Stomach (tissue), 9 donors: ENCODE results near the gene ALG9. TPM values are rescaled to one million over a fixed set of nuclear protein-coding genes. Genes with fewer than 3 reads are reported as not detected.

Source experiments
- DNase-seq, 2 donors: peaks; one replicate each; pipeline versions ENCODE4 v3.0.0 to v3.0.0-alpha.2; 2013 to 2019
- H3K27ac ChIP-seq, 5 donors: fragments of 200-600 bp in 4 of 5; sonication (generic) in 4 of 5; one replicate each; pipeline ENCODE4 v1.5.1; 2013 to 2019; ENCODE audit warnings: mild to moderate bottlenecking in 1 of 5, moderate library complexity in 1 of 5
- H3K27me3 ChIP-seq, 3 donors: fragments of 200-600 bp; sonication (generic); one replicate each; pipeline ENCODE4 v1.5.1; 2017 to 2019; ENCODE audit warnings: mixed run types in 1 of 3
- H3K36me3 ChIP-seq, 4 donors: fragments of 200-600 bp; sonication (generic); 1 replicate in 3 of 4; 2 replicates in 1 of 4; pipeline ENCODE4 v1.5.1; 2016 to 2019
- H3K4me1 ChIP-seq, 4 donors: fragments of 200-600 bp; sonication (generic); one replicate each; pipeline ENCODE4 v1.5.1; 2016 to 2019
- H3K4me3 ChIP-seq, 4 donors: fragments of 200-600 bp; sonication (generic) in 3 of 4; one replicate each; pipeline ENCODE4 v1.5.1; 2016 to 2019; ENCODE audit warnings: mild to moderate bottlenecking in 1 of 4
- H3K9me3 ChIP-seq, 4 donors: fragments of 200-600 bp; sonication (generic); one replicate each; pipeline ENCODE4 v1.5.1; 2016 to 2019
- EP300 ChIP-seq: sonication (generic); formaldehyde crosslinking; IDR thresholded peaks from one replicate; pipeline ENCODE4 v1.6.1; 2017; ENCODE audit warnings: antibody characterized with exemption
- POLR2A ChIP-seq, 4 donors: fragments of 450-650 bp; IDR thresholded peaks; one replicate each; pipeline ENCODE4 v1.6.1; 2016; ENCODE audit warnings: antibody characterized with exemption in 4 of 4, control low read depth in 2 of 4, mild to moderate bottlenecking in 1 of 4, moderate library complexity in 1 of 4
- POLR2AphosphoS5 ChIP-seq, 3 donors: sonication (generic); formaldehyde crosslinking; IDR thresholded peaks; one replicate each; pipeline ENCODE4 v1.6.1; 2016; ENCODE audit warnings: antibody characterized with exemption in 3 of 3
- WGBS, 5 donors: extraction: QIAGEN DNeasy Blood & Tissue Kit in 3 of 5; methylation state at CpG; one replicate each; pipeline versions ENCODE4 v1.1.5 to v1.1.7; 2013 to 2018; 5-methylcytosine and 5-hydroxymethylcytosine counted together
- intact Hi-C: fragments of 100-400 bp; cut with DNase I; formaldehyde crosslinking; loops from one replicate; pipeline ENCODE4 v1.15.1; 2023; ENCODE audit warnings: low total_unique reads
- polyA plus RNA-seq, 3 donors: library from polyadenylated mRNA; stranded (reverse); fragments of 200-250 nt; gene quantifications; one replicate each; pipeline ENCODE4 v1.2.3, GENCODE V29; 2013
- total RNA-seq, 5 donors: library from RNA; depleted of rRNA; stranded (reverse); fragments of >200 nt; gene quantifications; one replicate each; pipeline versions ENCODE4 v1.1.0 to v1.2.3, GENCODE V29; 2014 to 2016
- TF ChIP-seq, protein P1 (sequence below), 7 experiments: fragments of 450-650 bp in 4 of 7; fragments of 200-600 bp in 3 of 7; sonication (generic) in 3 of 7; IDR thresholded peaks; one replicate each; pipeline ENCODE4 v1.5.1; 2016 to 2019; ENCODE audit warnings: antibody characterized with exemption in 7 of 7, control low read depth in 2 of 7, mild to moderate bottlenecking in 1 of 7
- donor health status: healthy with polysubstance abuse.
- donor health status: Bipolar disorder and iron deficiency.
- donor health status: healthy.

The ALG9 gene
- total and polyA plus RNA-seq, 8 donors: 11.9 to 53.7 (median 25.5) TPM

DNA sequence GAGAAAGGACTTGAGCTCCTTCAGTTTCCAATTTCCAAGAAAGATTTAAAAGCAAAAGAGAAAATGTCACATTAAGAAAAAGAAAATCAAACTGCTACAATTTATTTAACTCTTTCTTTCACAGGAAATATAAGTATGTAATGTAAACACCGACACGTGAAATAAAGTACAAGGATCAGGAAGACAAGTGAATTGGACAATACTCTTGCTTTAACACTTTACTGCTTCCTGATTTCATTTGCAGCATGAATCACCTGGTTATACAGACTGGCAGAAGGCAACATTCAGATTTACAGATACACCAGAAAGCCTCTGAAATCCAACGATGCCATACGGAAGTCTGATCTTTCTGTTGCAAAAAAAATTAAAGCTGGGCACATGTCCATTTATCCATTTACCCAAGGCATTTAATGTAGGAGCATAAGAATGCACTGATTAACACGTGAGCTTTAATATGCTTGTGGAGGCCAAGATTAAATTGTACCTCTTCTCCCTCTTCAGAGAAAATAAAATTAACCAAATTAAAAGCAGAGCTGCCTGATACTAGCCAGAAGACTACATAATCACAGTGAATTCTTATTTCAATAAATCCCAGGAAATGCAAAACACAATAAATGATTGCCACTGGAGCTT lies 89.2 kb downstream of the ALG9 start:
- Histone ChIP-seq H3K27me3 (no peaks in the 10 kb centered on the region), H3K27ac (peak overlapping the region in 1 of 5 donors; percentile 17), H3K4me3 (no peak overlapping the region), H3K9me3 (no peaks in the 10 kb centered on the region), H3K4me1 (peaks cover 0 to 22% (median 10%) of the 10 kb centered on the region in 4 donors), H3K36me3 (peaks cover 0 to 34% (median 22%) of the 10 kb centered on the region in 4 donors)
- WGBS, 5 donors: 23 to 54% (median 43%) methylated on average over 5 of the region's 5 CpGs
- intact Hi-C loops: loop anchor here (5.0 to 10.0 kb wide), 2 partner anchors 63 to 185 kb away; no protein-coding TSS in a partner anchor
- no peak for DNase-seq
- TF ChIP-seq POLR2A (IDR thresholded peaks at IDR 0.05): no peak
- no peak for TF ChIP-seq POLR2AphosphoS5 (IDR thresholded peaks at IDR 0.05)

DNA sequence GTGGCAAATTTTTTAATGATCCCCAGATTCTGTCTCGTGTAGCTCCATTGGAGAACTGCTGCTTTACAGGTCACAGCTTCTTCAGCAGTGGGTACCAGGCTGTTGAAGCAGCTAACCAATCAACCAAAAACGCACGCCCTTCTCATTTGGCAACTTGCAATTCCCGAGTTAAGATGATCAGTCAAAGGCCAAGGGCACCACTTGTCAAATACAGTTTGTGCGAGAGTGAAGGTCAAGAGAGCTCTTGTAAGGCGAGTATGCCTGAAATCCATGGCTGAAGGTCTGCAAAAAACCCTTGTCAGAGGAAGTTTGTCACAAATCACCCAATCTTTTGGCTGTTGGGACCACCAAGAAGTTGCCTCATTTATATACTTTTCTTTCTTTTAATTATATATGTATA lies 92.3 kb downstream of the ALG9 start:
- H3K27ac ChIP-seq: no peak overlapping the region
- no peak for TF ChIP-seq POLR2AphosphoS5 (IDR thresholded peaks at IDR 0.05)
- no peak for TF ChIP-seq POLR2A (IDR thresholded peaks at IDR 0.05)
- TF ChIP-seq EP300: no peak
- TF ChIP-seq, protein P1, sequence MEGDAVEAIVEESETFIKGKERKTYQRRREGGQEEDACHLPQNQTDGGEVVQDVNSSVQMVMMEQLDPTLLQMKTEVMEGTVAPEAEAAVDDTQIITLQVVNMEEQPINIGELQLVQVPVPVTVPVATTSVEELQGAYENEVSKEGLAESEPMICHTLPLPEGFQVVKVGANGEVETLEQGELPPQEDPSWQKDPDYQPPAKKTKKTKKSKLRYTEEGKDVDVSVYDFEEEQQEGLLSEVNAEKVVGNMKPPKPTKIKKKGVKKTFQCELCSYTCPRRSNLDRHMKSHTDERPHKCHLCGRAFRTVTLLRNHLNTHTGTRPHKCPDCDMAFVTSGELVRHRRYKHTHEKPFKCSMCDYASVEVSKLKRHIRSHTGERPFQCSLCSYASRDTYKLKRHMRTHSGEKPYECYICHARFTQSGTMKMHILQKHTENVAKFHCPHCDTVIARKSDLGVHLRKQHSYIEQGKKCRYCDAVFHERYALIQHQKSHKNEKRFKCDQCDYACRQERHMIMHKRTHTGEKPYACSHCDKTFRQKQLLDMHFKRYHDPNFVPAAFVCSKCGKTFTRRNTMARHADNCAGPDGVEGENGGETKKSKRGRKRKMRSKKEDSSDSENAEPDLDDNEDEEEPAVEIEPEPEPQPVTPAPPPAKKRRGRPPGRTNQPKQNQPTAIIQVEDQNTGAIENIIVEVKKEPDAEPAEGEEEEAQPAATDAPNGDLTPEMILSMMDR (IDR thresholded peaks at IDR 0.05): no peak

DNA sequence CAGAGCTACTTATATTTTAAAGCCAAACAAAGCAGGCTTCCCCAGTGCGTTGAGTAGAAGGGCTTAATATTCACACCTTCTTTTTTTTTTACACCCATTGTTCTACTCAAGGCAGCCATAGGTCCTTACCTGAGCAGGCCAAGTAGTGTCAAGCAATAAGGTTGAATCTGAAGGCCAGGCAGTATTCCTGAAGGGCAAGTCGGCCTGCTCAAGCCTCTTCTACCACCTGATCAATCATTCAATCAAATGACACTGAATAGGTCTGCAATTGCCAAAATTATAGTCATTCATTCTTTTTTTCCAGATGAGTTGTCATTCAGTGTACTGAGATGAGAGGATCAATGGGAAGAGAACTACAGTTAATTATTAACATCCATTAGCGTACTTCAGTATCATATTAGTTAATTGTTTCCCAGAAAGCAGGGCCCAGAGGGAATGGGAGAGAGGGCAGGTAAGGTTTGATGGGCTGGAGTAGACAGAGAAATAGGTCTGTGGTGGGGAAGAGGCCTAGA lies 93.3 kb downstream of the ALG9 start:
- no peak for TF ChIP-seq POLR2AphosphoS5 (IDR thresholded peaks at IDR 0.05)
- TF ChIP-seq EP300: no peak
- TF ChIP-seq, protein P1 (IDR thresholded peaks at IDR 0.05): no peak
- TF ChIP-seq POLR2A (IDR thresholded peaks at IDR 0.05): no peak
- 53 to 76% (median 60%) methylated on average over 3 of the region's 3 CpGs for WGBS, 5 donors
- no peak for DNase-seq
- Histone ChIP-seq H3K27ac (no peak overlapping the region), H3K4me3 (no peak overlapping the region), H3K4me1 (peaks cover 10 to 54% (median 23%) of the 10 kb centered on the region in 4 donors), H3K9me3 (no peaks in the 10 kb centered on the region), H3K36me3 (no peaks in the 10 kb centered on the region), H3K27me3 (no peaks in the 10 kb centered on the region)
- intact Hi-C loops: no loop called here

More for the DNA sequence above, 92.3 kb downstream of the ALG9 start:
- intact Hi-C loops: no loop called here
- H3K4me3 ChIP-seq: no peak overlapping the region
- H3K4me1 ChIP-seq: peaks cover 10 to 53% (median 23%) of the 10 kb centered on the region in 4 donors
- H3K9me3 ChIP-seq: no peaks in the 10 kb centered on the region
- WGBS, 5 donors: 79 to 89% (median 85%) methylated on average over 6 of the region's 6 CpGs
- DNase-seq: no peak
- H3K27me3 ChIP-seq: no peaks in the 10 kb centered on the region
- peaks cover 0 to 3% (median 1%) of the 10 kb centered on the region in 4 donors for H3K36me3 ChIP-seq

DNA sequence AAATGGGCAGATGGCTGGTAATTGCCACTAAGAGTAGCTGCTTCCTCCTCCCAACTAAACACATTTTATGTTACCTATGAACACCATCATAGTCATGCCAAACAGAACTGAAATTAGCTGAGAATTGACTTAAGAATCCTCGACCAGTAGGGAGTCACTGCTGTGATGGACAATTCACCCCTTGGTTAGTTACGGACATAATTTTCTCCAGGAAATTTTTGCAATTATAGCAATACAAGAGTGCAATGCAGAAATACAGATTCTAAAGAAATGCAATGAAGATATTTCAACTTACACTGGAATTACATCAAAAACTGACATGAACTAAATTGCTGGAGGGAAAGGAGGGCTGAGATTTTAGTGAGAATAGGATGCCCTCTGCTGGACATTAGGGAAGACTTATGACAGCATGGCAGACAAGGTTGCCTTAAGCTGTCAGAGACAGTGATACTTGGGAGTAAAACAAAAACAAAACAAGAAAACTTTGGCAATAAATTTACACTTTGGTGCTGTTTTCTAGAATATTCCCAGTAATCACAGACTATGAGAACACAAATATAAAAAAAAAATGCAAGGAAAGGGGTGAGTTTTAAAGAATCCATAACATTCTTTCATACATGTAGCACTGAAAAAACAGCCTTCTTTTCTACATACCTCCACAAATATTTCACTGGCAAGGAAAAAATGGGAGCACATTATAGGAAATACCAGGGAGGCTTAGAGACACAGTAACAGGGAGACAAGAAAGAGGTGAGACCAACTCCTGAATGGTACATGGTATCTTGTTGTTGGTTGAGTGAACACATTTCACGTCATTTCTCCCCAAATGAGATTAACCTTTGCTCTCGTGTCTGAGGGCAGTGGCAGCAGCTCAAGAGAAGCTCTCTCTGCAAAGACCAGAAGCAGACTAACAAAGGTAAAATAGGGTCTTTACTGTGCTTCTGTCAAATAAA lies 94.0 kb downstream of the ALG9 start:
- intact Hi-C loops: no loop called here

More for the DNA sequence above, 94.0 kb downstream of the ALG9 start:
- Histone ChIP-seq H3K27ac (peak overlapping the region in 3 of 5 donors; percentile 28 to 73 (median 70)), H3K9me3 (no peaks in the 10 kb centered on the region), H3K4me1 (peaks cover 10 to 48% (median 22%) of the 10 kb centered on the region in 4 donors), H3K4me3 (no peak overlapping the region), H3K36me3 (no peaks in the 10 kb centered on the region), H3K27me3 (no peaks in the 10 kb centered on the region)
- peak in 1 of 2 donors; percentile 89 for DNase-seq
- WGBS, 5 donors: 55 to 71% (median 57%) methylated on average over 4 of the region's 4 CpGs
- peak in 1 of 3 donors; percentile 62 for TF ChIP-seq POLR2AphosphoS5 (IDR thresholded peaks at IDR 0.05)
- no peak for TF ChIP-seq POLR2A (IDR thresholded peaks at IDR 0.05)
- TF ChIP-seq, protein P1 (IDR thresholded peaks at IDR 0.05): peak in 5 of 7 experiments; percentile 57 to 88 (median 78)
- TF ChIP-seq EP300: no peak
